ENCODE results near the gene GJC2. TPM values are rescaled to one million over a fixed set of nuclear protein-coding genes. Genes with fewer than 3 reads are reported as not detected.

Gene GJC2
- total RNA-seq, 1 experiment from 2014 or later, result 1.5 TPM

GRCh38 chr1:228141226-228142044 is 8.3 kb upstream of the GJC2 start:
- Histone ChIP-seq H3K36me3 (ENCODE audit: control insufficient read depth, insufficient read depth, low read length) (peaks cover 1% of the 10 kb centered on the region; the same call in 1 of the 2 replicates), H3K9me3 (no peaks in the 10 kb centered on the region), H3K4me3 (ENCODE audit: low read depth, low read length) (peak overlapping the region; percentile 90), H3K4me1 (peaks cover 5% of the 10 kb centered on the region), H3K27me3 (replicated peaks; ENCODE audit: control insufficient read depth, insufficient read depth, low read length) (no peaks in the 10 kb centered on the region)
- TF ChIP-seq CTCF (IDR thresholded peaks at IDR 0.05; ENCODE audit: insufficient read depth in 1 of 2, low read depth in 1 of 2, low read length in 1 of 2, severe bottlenecking in 1 of 2, unreplicated experiment in 1 of 2), result no peak
- Mint-ChIP-seq H3K9me3 (ENCODE audit: unreplicated experiment) (no peaks in the 10 kb centered on the region), H3K36me3 (ENCODE audit: insufficient read depth, unreplicated experiment) (peaks cover 21% of the 10 kb centered on the region), H3K27me3 (ENCODE audit: insufficient read depth, unreplicated experiment) (no peaks in the 10 kb centered on the region), H3K27ac (ENCODE audit: unreplicated experiment) (peak overlapping the region; percentile 91), H3K4me3 (ENCODE audit: unreplicated experiment) (peak overlapping the region; percentile 85), H3K4me1 (ENCODE audit: low read depth, unreplicated experiment) (no peaks in the 10 kb centered on the region)
- CTCF ChIA-PET, result no interaction called here
- intact Hi-C loops (cut with micrococcal nuclease; ENCODE audit: unreplicated experiment), result loop anchor here (2.0 kb wide), 1 partner anchor 59 kb away; the partner anchor contains the start of gene ARF1
- POLR2A ChIA-PET, result interaction anchor here (1.4 kb wide), 1 partner anchor 31 kb away, joined by 8 read pairs; no protein-coding TSS in a partner anchor
- no peak for DNase-seq
- no TSS peak for BruUV-seq (replicated peaks)

GRCh38 chr1:228142155-228142691 is 7.5 kb upstream of the GJC2 start:
- Histone ChIP-seq H3K4me1 (peaks cover 5% of the 10 kb centered on the region), H3K4me3 (ENCODE audit: low read depth, low read length) (no peak overlapping the region), H3K9me3 (no peaks in the 10 kb centered on the region), H3K27me3 (replicated peaks; ENCODE audit: control insufficient read depth, insufficient read depth, low read length) (no peaks in the 10 kb centered on the region), H3K36me3 (ENCODE audit: control insufficient read depth, insufficient read depth, low read length) (peaks cover 2% of the 10 kb centered on the region)
- H3K36me3 Mint-ChIP-seq (ENCODE audit: insufficient read depth, unreplicated experiment), result peaks cover 21% of the 10 kb centered on the region
- ChIA-PET POLR2A (no interaction called here), CTCF (no interaction called here)
- no peak overlapping the region for H3K4me3 Mint-ChIP-seq (ENCODE audit: unreplicated experiment)
- H3K27me3 Mint-ChIP-seq (ENCODE audit: insufficient read depth, unreplicated experiment), result no peaks in the 10 kb centered on the region
- no peak for DNase-seq
- no TSS peak for BruUV-seq (replicated peaks)
- H3K9me3 Mint-ChIP-seq (ENCODE audit: unreplicated experiment), result no peaks in the 10 kb centered on the region
- H3K4me1 Mint-ChIP-seq (ENCODE audit: low read depth, unreplicated experiment), result no peaks in the 10 kb centered on the region
- TF ChIP-seq CTCF (IDR thresholded peaks at IDR 0.05; ENCODE audit: insufficient read depth in 1 of 2, low read depth in 1 of 2, low read length in 1 of 2, severe bottlenecking in 1 of 2, unreplicated experiment in 1 of 2), result no peak
- no peak overlapping the region for H3K27ac Mint-ChIP-seq (ENCODE audit: unreplicated experiment)
- intact Hi-C loops (cut with micrococcal nuclease; ENCODE audit: unreplicated experiment), result no loop called here

- Histone ChIP-seq H3K4me3 (ENCODE audit: low read depth, low read length) (no peak overlapping the region), H3K27me3 (replicated peaks; ENCODE audit: control insufficient read depth, insufficient read depth, low read length) (no peaks in the 10 kb centered on the region), H3K9me3 (no peaks in the 10 kb centered on the region), H3K36me3 (ENCODE audit: control insufficient read depth, insufficient read depth, low read length) (peaks cover 3% of the 10 kb centered on the region), H3K4me1 (peaks cover 5% of the 10 kb centered on the region)
- H3K9me3 Mint-ChIP-seq (ENCODE audit: unreplicated experiment), result no peaks in the 10 kb centered on the region
- intact Hi-C loops (cut with micrococcal nuclease; ENCODE audit: unreplicated experiment), result no loop called here
- no peak overlapping the region for H3K4me3 Mint-ChIP-seq (ENCODE audit: unreplicated experiment)
- H3K4me1 Mint-ChIP-seq (ENCODE audit: low read depth, unreplicated experiment), result no peaks in the 10 kb centered on the region
- DNase-seq, result no peak
- CTCF ChIA-PET, result no interaction called here
- POLR2A ChIA-PET, result no interaction called here
- BruUV-seq (replicated peaks), result no TSS peak
- H3K36me3 Mint-ChIP-seq (ENCODE audit: insufficient read depth, unreplicated experiment), result peaks cover 21% of the 10 kb centered on the region
- TF ChIP-seq CTCF (IDR thresholded peaks at IDR 0.05; ENCODE audit: insufficient read depth in 1 of 2, low read depth in 1 of 2, low read length in 1 of 2, severe bottlenecking in 1 of 2, unreplicated experiment in 1 of 2), result no peak
- H3K27ac Mint-ChIP-seq (ENCODE audit: unreplicated experiment), result no peak overlapping the region
- H3K27me3 Mint-ChIP-seq (ENCODE audit: insufficient read depth, unreplicated experiment), result no peaks in the 10 kb centered on the region
Observed at GRCh38 chr1:228142701-228143136, 7.0 kb upstream of the GJC2 start.

All from Caco-2 (cell line).